Esophagus squamous epithelium (tissue), 5 donors: ENCODE results near the gene MEF2D. TPM values are rescaled to one million over a fixed set of nuclear protein-coding genes. Genes with fewer than 3 reads are reported as not detected.

Experiments used
- DNase-seq: peaks from one replicate; lab custom pipeline; 2025; lab: John Stamatoyannopoulos, UW
- H3K27ac ChIP-seq, 4 donors: fragments of 200-600 bp; sonication (generic); one replicate each; pipeline ENCODE4 v1.5.1; 2016 to 2019; ENCODE audit warnings: mild to moderate bottlenecking in 1 of 4
- H3K27me3 ChIP-seq, 4 donors: fragments of 200-600 bp; sonication (generic); 1 replicate in 3 of 4; 2 replicates in 1 of 4; pipeline versions ENCODE4 v1.5.1 to v1.6.0; 2017 to 2021; ENCODE audit warnings: antibody characterized with exemption in 1 of 4
- H3K36me3 ChIP-seq, 3 donors: fragments of 200-600 bp; sonication (generic); one replicate each; pipeline ENCODE4 v1.5.1; 2016 to 2019
- H3K4me1 ChIP-seq, 3 donors: fragments of 200-600 bp; sonication (generic); one replicate each; pipeline ENCODE4 v1.5.1; 2017 to 2019
- H3K4me3 ChIP-seq, 4 donors: fragments of 200-600 bp; sonication (generic); 1 replicate in 3 of 4; 2 replicates in 1 of 4; pipeline ENCODE4 v1.5.1; 2016 to 2019; ENCODE audit warnings: mild to moderate bottlenecking in 2 of 4, moderate library complexity in 1 of 4
- H3K9me3 ChIP-seq, 3 donors: fragments of 200-600 bp; sonication (generic); one replicate each; pipeline ENCODE4 v1.5.1; 2016 to 2019
- POLR2A ChIP-seq, 4 donors: fragments of 450-650 bp; IDR thresholded peaks; one replicate each; pipeline ENCODE4 v1.6.1; 2017; ENCODE audit warnings: antibody characterized with exemption in 4 of 4, mild to moderate bottlenecking in 4 of 4, moderate library complexity in 3 of 4
- WGBS, 2 donors: methylation state at CpG; one replicate each; pipeline ENCODE4 v1.1.5; 2018; 5-methylcytosine and 5-hydroxymethylcytosine counted together
- intact Hi-C: fragments of 100-400 bp; cut with DNase I; formaldehyde crosslinking; loops from one replicate; pipeline ENCODE4 v1.15.0; 2022
- total RNA-seq, 4 donors: library from RNA; depleted of rRNA; stranded (reverse); fragments of >200 nt; gene quantifications; one replicate each; pipeline ENCODE4 v1.1.0, GENCODE V29; 2016
- TF ChIP-seq, protein P1 (sequence below), 6 experiments: fragments of 450-650 bp in 4 of 6; fragments of 200-600 bp in 2 of 6; sonication (generic) in 2 of 6; IDR thresholded peaks; one replicate each; pipeline ENCODE4 v1.5.1; 2016 to 2019; ENCODE audit warnings: antibody characterized with exemption in 6 of 6, mild to moderate bottlenecking in 4 of 6, moderate library complexity in 4 of 6
- donor health status: DM: yes; HTN: yes; CAD: no.

MEF2D gene
- total RNA-seq, 4 donors from 2014 or later = 9.1 to 30.1 (median 12.1) TPM

DNA sequence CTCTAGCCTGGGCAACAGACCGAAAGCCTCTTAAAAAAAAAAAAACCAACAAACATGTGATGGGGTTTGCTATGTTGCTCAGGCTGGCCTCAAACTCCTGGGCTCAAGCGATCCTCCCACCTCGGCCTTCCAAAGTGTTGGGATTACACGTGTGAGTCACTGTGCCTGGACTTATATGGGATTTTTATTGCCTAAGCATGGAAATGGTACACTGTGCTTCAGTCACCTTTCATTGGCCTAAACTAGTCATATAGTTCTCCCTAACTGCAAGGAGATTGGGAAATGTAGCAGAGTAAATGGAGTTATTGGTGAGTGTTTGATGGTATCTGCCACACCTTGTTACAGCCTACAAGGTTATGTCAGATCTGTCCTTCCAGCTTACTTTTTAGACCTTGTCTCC, 17.2 kb upstream of the MEF2D start:
- intact Hi-C loops = no loop called here
- no peak for DNase-seq
- no peak overlapping the region for H3K4me3 ChIP-seq
- WGBS, 2 donors = 64 to 72% methylated on average over 3 of the region's 4 CpGs
- no peaks in the 10 kb centered on the region for H3K9me3 ChIP-seq
- no peaks in the 10 kb centered on the region for H3K27me3 ChIP-seq
- no peak for TF ChIP-seq POLR2A (IDR thresholded peaks at IDR 0.05)
- H3K27ac ChIP-seq = no peak overlapping the region
- H3K4me1 ChIP-seq = peaks cover 0 to 7% (median 6%) of the 10 kb centered on the region in 3 donors
- no peaks in the 10 kb centered on the region for H3K36me3 ChIP-seq

DNA sequence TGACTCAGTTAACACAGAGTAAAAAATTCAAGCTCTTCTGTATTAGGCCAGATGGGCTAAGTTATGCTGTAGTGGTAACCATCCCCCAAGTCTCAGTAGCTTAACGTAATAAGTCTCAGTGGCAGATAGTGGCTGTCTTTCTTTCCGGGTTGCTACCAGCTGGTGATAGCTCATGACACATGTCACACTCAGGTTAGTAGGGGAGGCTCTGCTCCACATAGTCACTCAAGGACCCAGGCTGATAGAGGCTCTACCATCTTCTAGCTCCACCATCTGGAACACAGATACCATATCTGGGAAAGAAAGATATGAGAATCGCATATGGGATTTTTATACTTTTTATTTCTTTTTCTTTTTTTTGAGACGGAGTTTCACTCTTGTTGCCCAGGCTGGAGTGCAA, 16.2 kb upstream of the MEF2D start:
- no peak for DNase-seq
- 90 to 93% methylated on average over 4 of the region's 4 CpGs for WGBS, 2 donors
- Histone ChIP-seq H3K36me3 (no peaks in the 10 kb centered on the region), H3K4me3 (no peak overlapping the region), H3K4me1 (peaks cover 0 to 12% (median 6%) of the 10 kb centered on the region in 3 donors), H3K27me3 (no peaks in the 10 kb centered on the region), H3K9me3 (no peaks in the 10 kb centered on the region), H3K27ac (no peak overlapping the region)
- intact Hi-C loops = no loop called here
- TF ChIP-seq, protein P1, sequence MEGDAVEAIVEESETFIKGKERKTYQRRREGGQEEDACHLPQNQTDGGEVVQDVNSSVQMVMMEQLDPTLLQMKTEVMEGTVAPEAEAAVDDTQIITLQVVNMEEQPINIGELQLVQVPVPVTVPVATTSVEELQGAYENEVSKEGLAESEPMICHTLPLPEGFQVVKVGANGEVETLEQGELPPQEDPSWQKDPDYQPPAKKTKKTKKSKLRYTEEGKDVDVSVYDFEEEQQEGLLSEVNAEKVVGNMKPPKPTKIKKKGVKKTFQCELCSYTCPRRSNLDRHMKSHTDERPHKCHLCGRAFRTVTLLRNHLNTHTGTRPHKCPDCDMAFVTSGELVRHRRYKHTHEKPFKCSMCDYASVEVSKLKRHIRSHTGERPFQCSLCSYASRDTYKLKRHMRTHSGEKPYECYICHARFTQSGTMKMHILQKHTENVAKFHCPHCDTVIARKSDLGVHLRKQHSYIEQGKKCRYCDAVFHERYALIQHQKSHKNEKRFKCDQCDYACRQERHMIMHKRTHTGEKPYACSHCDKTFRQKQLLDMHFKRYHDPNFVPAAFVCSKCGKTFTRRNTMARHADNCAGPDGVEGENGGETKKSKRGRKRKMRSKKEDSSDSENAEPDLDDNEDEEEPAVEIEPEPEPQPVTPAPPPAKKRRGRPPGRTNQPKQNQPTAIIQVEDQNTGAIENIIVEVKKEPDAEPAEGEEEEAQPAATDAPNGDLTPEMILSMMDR (IDR thresholded peaks at IDR 0.05) = no peak
- no peak for TF ChIP-seq POLR2A (IDR thresholded peaks at IDR 0.05)

DNA sequence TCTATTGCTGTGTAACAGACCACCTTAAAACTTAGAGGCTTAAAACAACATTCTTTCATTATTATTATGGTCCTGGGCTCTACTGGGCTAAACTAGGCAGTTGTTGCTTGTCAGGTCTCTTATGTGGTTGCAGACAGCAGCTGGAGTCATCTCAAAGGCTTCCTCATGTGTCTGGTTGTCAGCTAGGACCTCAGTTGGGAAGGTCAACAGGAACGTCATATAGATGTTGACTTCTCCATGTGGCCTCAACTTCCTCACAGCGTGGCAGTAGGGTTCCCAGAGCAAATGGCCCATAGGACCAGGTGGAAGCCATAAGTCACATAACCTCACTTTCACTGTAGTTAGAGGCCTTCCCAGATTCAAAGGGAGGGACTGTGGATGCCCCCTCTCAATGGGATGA, 15.4 kb upstream of the MEF2D start:
- TF ChIP-seq POLR2A (IDR thresholded peaks at IDR 0.05) = no peak
- TF ChIP-seq, protein P1 (IDR thresholded peaks at IDR 0.05) = no peak
- WGBS, 2 donors = 41 to 100% methylated on average over 1 to 2 of the region's 2 CpGs

DNA sequence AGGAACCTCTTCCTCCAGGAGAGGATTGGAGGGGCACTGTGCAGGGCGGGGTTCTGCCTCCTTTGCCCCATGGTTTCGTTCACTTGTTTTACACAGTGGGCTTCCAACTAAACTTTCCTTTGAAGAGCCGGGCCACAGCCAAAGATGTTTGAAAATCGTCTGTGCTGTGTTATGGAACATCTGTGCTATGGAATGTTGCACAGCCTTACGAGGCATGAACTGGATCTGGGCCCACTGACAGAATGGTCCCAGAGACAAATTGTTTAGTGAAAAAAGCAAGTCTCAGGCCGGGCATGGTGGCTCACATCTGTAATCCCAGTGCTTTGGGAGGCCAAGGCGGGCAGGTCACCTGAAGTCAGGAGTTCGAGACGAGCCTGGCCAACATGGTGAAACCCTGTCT, 12.6 kb upstream of the MEF2D start:
- no peak for DNase-seq
- WGBS, 2 donors = 52 to 65% methylated on average over 8 to 9 of the region's 9 CpGs
- Histone ChIP-seq H3K27me3 (no peaks in the 10 kb centered on the region), H3K9me3 (no peaks in the 10 kb centered on the region), H3K4me3 (no peak overlapping the region), H3K27ac (peak overlapping the region in 2 of 4 donors; percentile 25 to 39), H3K36me3 (no peaks in the 10 kb centered on the region), H3K4me1 (peaks cover 0 to 48% (median 28%) of the 10 kb centered on the region in 3 donors)
- intact Hi-C loops = no loop called here
- no peak for TF ChIP-seq POLR2A (IDR thresholded peaks at IDR 0.05)
- TF ChIP-seq, protein P1 (IDR thresholded peaks at IDR 0.05) = no peak

More for the DNA sequence above, 15.4 kb upstream of the MEF2D start:
- no peak for DNase-seq
- Histone ChIP-seq H3K9me3 (no peaks in the 10 kb centered on the region), H3K4me1 (peaks cover 0 to 21% (median 6%) of the 10 kb centered on the region in 3 donors), H3K27me3 (no peaks in the 10 kb centered on the region), H3K36me3 (no peaks in the 10 kb centered on the region), H3K27ac (no peak overlapping the region), H3K4me3 (no peak overlapping the region)
- intact Hi-C loops = no loop called here

DNA sequence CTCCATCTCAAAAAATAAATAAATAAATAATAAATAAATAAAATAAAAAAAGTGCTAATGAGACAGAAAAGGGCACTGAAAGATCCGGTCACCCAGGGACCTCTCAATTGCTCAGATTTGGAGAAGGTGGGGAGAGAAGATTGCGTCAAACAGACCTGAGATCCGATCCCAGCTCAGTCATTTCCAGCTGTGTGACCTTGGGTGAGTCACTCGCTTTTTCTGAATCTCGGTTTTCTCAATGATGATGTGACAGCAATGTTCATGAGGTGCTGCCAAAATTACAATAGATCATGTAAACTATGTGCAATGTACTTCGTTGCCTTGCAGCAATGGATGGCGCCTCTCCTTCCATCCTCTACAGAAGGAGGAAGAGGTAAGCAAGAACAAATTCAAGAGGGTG, 11.1 kb upstream of the MEF2D start:
- intact Hi-C loops = no loop called here
- no peak for TF ChIP-seq POLR2A (IDR thresholded peaks at IDR 0.05)
- TF ChIP-seq, protein P1 (IDR thresholded peaks at IDR 0.05) = no peak
- Histone ChIP-seq H3K27me3 (no peaks in the 10 kb centered on the region), H3K4me1 (peaks cover 0 to 55% (median 33%) of the 10 kb centered on the region in 3 donors), H3K27ac (peak overlapping the region; percentile 9 to 87 (median 55)), H3K9me3 (no peaks in the 10 kb centered on the region), H3K4me3 (no peak overlapping the region), H3K36me3 (no peaks in the 10 kb centered on the region)
- 53 to 54% methylated on average over 7 of the region's 7 CpGs for WGBS, 2 donors
- DNase-seq = no peak

DNA sequence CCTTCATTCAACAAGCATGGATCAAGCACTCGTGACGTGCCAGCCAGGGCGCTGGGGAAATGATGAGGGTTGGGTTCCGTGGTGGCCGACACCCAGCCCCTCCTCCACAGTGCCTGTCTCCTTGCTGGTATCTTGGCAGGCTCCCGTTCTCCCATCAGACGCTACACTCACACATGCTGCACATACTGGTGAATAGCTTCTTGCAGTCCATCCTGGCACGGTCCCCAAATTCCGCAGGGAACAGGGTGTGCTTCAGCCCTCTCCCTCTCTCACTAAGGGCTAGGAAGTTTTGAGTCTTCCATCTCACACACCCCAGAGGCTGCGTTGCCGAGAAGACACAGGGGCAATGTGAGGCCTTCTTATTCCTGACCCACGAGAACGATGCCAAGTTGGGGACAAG, 10.1 kb upstream of the MEF2D start:
- H3K9me3 ChIP-seq = no peaks in the 10 kb centered on the region
- H3K36me3 ChIP-seq = no peaks in the 10 kb centered on the region
- no peak overlapping the region for H3K4me3 ChIP-seq
- H3K27ac ChIP-seq = peak overlapping the region; percentile 75 to 100 (median 90)
- TF ChIP-seq, protein P1 (IDR thresholded peaks at IDR 0.05) = no peak
- TF ChIP-seq POLR2A (IDR thresholded peaks at IDR 0.05) = no peak
- no peak for DNase-seq
- peaks cover under 1 to 63% (median 37%) of the 10 kb centered on the region in 3 donors for H3K4me1 ChIP-seq
- no peaks in the 10 kb centered on the region for H3K27me3 ChIP-seq
- intact Hi-C loops = no loop called here
- 28 to 30% methylated on average over 9 to 11 of the region's 13 CpGs for whole genome bisulfite sequencing, 2 donors
